ENCODE measurements around the gene CLDN14.

- no peak for TF ChIP-seq POLR2AphosphoS5 (IDR thresholded peaks at IDR 0.05; ENCODE audit: borderline replicate concordance, low read depth, low read length)
- TF ChIP-seq EZH2 (IDR thresholded peaks at IDR 0.05) = no peak
- no peak for TF ChIP-seq FOXP2 (optimal IDR thresholded peaks at IDR 0.05; ENCODE audit: control extremely low read depth, extremely low read length, insufficient read depth)
Observed at GRCh38 chr21:36454706-36455105, 25.2 kb downstream of the CLDN14 start.

All from SK-N-MC (cell line).